Fibroblast of gingiva (primary cell): Measurements from ENCODE around the gene TLK2.
A peak's percentile ranks its signal among the peaks of the same experiment; 100 is the strongest.
"Not testable (repeated sequence)": the region's sequence is repeated elsewhere in the genome, so short reads cannot be mapped to it uniquely, and the experiment has no call there.

ENCODE experiments used
- DNase-seq: peaks from one replicate; pipeline ENCODE4 v3.0.0-alpha.2; 2011; ENCODE audit warnings: low read depth

The TLK2 gene

GRCh38 chr17:62601471-62601870 is 122.8 kb downstream of the TLK2 start:
- DNase-seq: peak; percentile 28

- not testable (repeated sequence) for DNase-seq
These were observed 125.2 kb downstream of the TLK2 start for GRCh38 chr17:62603783-62604182.

GRCh38 chr17:62605588-62605987 is 127.0 kb downstream of the TLK2 start:
- DNase-seq: no peak

- DNase-seq: no peak
These were observed 132.7 kb downstream of the TLK2 start for GRCh38 chr17:62611292-62611691.

- no peak for DNase-seq
These were observed 133.1 kb downstream of the TLK2 start for GRCh38 chr17:62611728-62612127.

- DNase-seq: peak; percentile 60
These were observed 133.7 kb downstream of the TLK2 start for GRCh38 chr17:62612289-62612688.

GRCh38 chr17:62613095-62613494 is 134.5 kb downstream of the TLK2 start:
- DNase-seq: not testable (repeated sequence)

GRCh38 chr17:62614142-62614541 is 135.5 kb downstream of the TLK2 start:
- DNase-seq: peak; percentile 97

GRCh38 chr17:62615503-62615902 is 136.9 kb downstream of the TLK2 start:
- DNase-seq: no peak

GRCh38 chr17:62616993-62617893 is 138.6 kb downstream of the TLK2 start:
- DNase-seq: no peak

GRCh38 chr17:62617894-62618472 is 139.4 kb downstream of the TLK2 start:
- peak; percentile 78 for DNase-seq

GRCh38 chr17:62618647-62619416 is 140.2 kb downstream of the TLK2 start:
- no peak for DNase-seq

GRCh38 chr17:62619417-62620155 is 141.0 kb downstream of the TLK2 start:
- DNase-seq: no peak

GRCh38 chr17:62621223-62621622 is 142.6 kb downstream of the TLK2 start:
- DNase-seq: no peak

GRCh38 chr17:62625184-62625869 is 146.7 kb downstream of the TLK2 start:
- DNase-seq: no peak

- DNase-seq: no peak
These were observed 147.2 kb downstream of the TLK2 start for GRCh38 chr17:62625870-62626200.

- DNase-seq: peak; percentile 86
These were observed 148.1 kb downstream of the TLK2 start for GRCh38 chr17:62626719-62627218.

- peak; percentile 78 for DNase-seq
These were observed 148.7 kb downstream of the TLK2 start, which contains the start of gene MRC2 for GRCh38 chr17:62627219-62627903. Gene MRC2, plus strand, starts transcription at chr17:62627670. Its CDS starts 133 bp downstream, at chr17:62627803.

- DNase-seq: peak; percentile 84
These were observed 149.4 kb downstream of the TLK2 start for GRCh38 chr17:62627904-62628633.
